ENCODE measurements around the gene FHAD1. TPM values are rescaled to one million over a fixed set of nuclear protein-coding genes. Genes with fewer than 3 reads are reported as not detected.

FHAD1 gene
- polyA plus RNA-seq, 3 donors: 0.67 to 0.69 TPM; not detected in 1

DNA sequence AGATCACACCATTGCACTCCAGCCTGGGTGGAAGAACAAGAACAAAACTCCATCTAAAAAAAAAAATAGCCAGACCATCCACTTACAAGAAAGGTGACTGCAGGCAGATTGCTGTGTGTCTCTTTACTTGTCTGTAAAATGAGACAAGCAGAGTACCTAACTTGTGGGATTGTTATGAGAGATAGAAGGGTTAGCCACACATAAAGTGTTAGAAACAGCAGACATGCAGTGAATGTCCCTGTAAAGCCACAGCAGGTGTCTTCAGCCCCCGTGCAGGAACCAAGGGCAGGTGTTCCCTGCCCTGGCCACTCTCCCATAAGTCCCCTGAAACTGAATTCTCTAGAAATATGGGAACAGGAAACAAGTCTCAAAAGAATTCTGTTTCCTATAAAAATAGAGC is 121.9 kb downstream of the FHAD1 start:
- no peaks in the 10 kb centered on the region for H3K79me2 ChIP-seq (ENCODE audit: insufficient read depth, low read length)
- no peak overlapping the region for H3K4me3 ChIP-seq (replicated peaks in 1 of 3; ENCODE audit: low read depth in 2 of 3, low read length in 3 of 3)
- 88% methylated on average over 1 of the region's 1 CpG for WGBS (ENCODE audit: insufficient coverage)
- no peaks in the 10 kb centered on the region for H3K27me3 ChIP-seq (ENCODE audit: control insufficient read depth in 2 of 2, insufficient read depth in 2 of 2, low read length in 2 of 2)
- Mint-ChIP-seq H3K36me3 (no peaks in the 10 kb centered on the region), H3K27ac (no peak overlapping the region), H3K4me1 (peaks cover 4% of the 10 kb centered on the region), H3K9me3 (no peaks in the 10 kb centered on the region), H3K4me3 (no peak overlapping the region), H3K27me3 (ENCODE audit: low read depth in 3 of 3) (peaks cover 5 to 11% (median 9%) of the 10 kb centered on the region in 3 donors)
- H4K20me1 ChIP-seq (ENCODE audit: insufficient read depth, low read length): no peaks in the 10 kb centered on the region
- no peaks in the 10 kb centered on the region for H3K9me3 ChIP-seq (replicated peaks in 1 of 2; ENCODE audit: control insufficient read depth in 1 of 2, insufficient read depth in 1 of 2, low read length in 2 of 2)
- no peak overlapping the region for H3K4me2 ChIP-seq (replicated peaks; ENCODE audit: extremely low read depth, low read length, poor library complexity, severe bottlenecking)
- intact Hi-C loops (cut with micrococcal nuclease): no loop called here
- no peak overlapping the region for H3K9ac ChIP-seq (ENCODE audit: insufficient read depth, low read length, poor library complexity, severe bottlenecking)
- TF ChIP-seq, protein P1, sequence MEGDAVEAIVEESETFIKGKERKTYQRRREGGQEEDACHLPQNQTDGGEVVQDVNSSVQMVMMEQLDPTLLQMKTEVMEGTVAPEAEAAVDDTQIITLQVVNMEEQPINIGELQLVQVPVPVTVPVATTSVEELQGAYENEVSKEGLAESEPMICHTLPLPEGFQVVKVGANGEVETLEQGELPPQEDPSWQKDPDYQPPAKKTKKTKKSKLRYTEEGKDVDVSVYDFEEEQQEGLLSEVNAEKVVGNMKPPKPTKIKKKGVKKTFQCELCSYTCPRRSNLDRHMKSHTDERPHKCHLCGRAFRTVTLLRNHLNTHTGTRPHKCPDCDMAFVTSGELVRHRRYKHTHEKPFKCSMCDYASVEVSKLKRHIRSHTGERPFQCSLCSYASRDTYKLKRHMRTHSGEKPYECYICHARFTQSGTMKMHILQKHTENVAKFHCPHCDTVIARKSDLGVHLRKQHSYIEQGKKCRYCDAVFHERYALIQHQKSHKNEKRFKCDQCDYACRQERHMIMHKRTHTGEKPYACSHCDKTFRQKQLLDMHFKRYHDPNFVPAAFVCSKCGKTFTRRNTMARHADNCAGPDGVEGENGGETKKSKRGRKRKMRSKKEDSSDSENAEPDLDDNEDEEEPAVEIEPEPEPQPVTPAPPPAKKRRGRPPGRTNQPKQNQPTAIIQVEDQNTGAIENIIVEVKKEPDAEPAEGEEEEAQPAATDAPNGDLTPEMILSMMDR (IDR thresholded peaks at IDR 0.05): no peak
- H3K27ac ChIP-seq (ENCODE audit: low read depth in 1 of 2, low read length in 2 of 2): no peak overlapping the region
- DNase-seq: no peak
- no peaks in the 10 kb centered on the region for H3K36me3 ChIP-seq (replicated peaks in 1 of 2; ENCODE audit: control insufficient read depth in 1 of 2, insufficient read depth in 2 of 2, low read length in 2 of 2)
- H3K4me1 ChIP-seq (ENCODE audit: control insufficient read depth in 1 of 2, insufficient read depth in 2 of 2, low read length in 2 of 2): no peaks in the 10 kb centered on the region
- H2AFZ ChIP-seq (ENCODE audit: insufficient read depth, low read depth, low read length, poor library complexity, severe bottlenecking): no peak overlapping the region

DNA sequence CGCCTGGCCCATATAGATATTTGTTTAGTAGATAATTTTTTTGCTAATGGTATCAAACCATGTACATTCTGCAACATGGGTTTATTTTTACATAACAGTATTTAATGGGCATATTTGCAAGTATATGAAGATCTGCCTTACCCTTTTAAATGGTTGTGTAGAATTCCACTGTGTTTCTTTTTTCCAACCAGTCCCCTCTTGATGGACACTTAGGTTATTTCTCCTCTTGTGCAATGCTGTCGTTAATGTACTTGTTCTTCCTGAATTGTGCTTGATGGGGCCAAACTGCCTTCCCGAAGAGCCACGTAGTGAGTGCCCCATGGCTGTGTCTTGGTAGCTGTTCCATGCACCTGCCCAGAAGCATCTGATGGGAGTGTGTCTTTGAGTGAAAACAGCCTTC is 123.2 kb downstream of the FHAD1 start:
- H3K9me3 Mint-ChIP-seq: no peaks in the 10 kb centered on the region
- H3K36me3 ChIP-seq (replicated peaks in 1 of 2; ENCODE audit: control insufficient read depth in 1 of 2, insufficient read depth in 2 of 2, low read length in 2 of 2): no peaks in the 10 kb centered on the region
- H3K27ac ChIP-seq (ENCODE audit: low read depth in 1 of 2, low read length in 2 of 2): no peak overlapping the region
- peaks cover 2 to 9% (median 9%) of the 10 kb centered on the region in 3 donors for H3K27me3 Mint-ChIP-seq (ENCODE audit: low read depth in 3 of 3)
- no peaks in the 10 kb centered on the region for H4K20me1 ChIP-seq (ENCODE audit: insufficient read depth, low read length)
- H2AFZ ChIP-seq (ENCODE audit: insufficient read depth, low read depth, low read length, poor library complexity, severe bottlenecking): no peak overlapping the region
- no peak for DNase-seq
- intact Hi-C loops (cut with micrococcal nuclease): no loop called here
- no peak overlapping the region for H3K4me2 ChIP-seq (replicated peaks; ENCODE audit: extremely low read depth, low read length, poor library complexity, severe bottlenecking)
- H3K4me3 Mint-ChIP-seq: no peak overlapping the region
- H3K27me3 ChIP-seq (ENCODE audit: control insufficient read depth in 2 of 2, insufficient read depth in 2 of 2, low read length in 2 of 2): no peaks in the 10 kb centered on the region
- H3K9ac ChIP-seq (ENCODE audit: insufficient read depth, low read length, poor library complexity, severe bottlenecking): no peak overlapping the region
- TF ChIP-seq, protein P1 (IDR thresholded peaks at IDR 0.05): no peak
- H3K9me3 ChIP-seq (replicated peaks in 1 of 2; ENCODE audit: control insufficient read depth in 1 of 2, insufficient read depth in 1 of 2, low read length in 2 of 2): no peaks in the 10 kb centered on the region
- H3K79me2 ChIP-seq (ENCODE audit: insufficient read depth, low read length): no peaks in the 10 kb centered on the region
- WGBS (ENCODE audit: insufficient coverage): 50% methylated on average over 3 of the region's 4 CpGs
- no peaks in the 10 kb centered on the region for H3K4me1 ChIP-seq (ENCODE audit: control insufficient read depth in 1 of 2, insufficient read depth in 2 of 2, low read length in 2 of 2)
- no peak overlapping the region for H3K27ac Mint-ChIP-seq
- H3K4me3 ChIP-seq (replicated peaks in 1 of 3; ENCODE audit: low read depth in 2 of 3, low read length in 3 of 3): no peak overlapping the region
- peaks cover 2% of the 10 kb centered on the region for H3K4me1 Mint-ChIP-seq
- H3K36me3 Mint-ChIP-seq: no peaks in the 10 kb centered on the region
